HEK293T (cell line): ENCODE results near the gene C22orf15.

Experiments
- FOXK2 ChIP-seq: fragments of 450-650 bp; IDR thresholded peaks from 2 replicates; pipeline ENCODE4 v1.6.1; 2016; ENCODE audit warnings: mild to moderate bottlenecking
- FOXM1 ChIP-seq: fragments of 450-650 bp; IDR thresholded peaks from 2 replicates; pipeline ENCODE4 v1.6.1; 2017; ENCODE audit warnings: mild to moderate bottlenecking, borderline replicate concordance
- SP1 ChIP-seq: fragments of 450-650 bp; IDR thresholded peaks from 2 replicates; pipeline ENCODE4 v1.6.1; 2017
- SUZ12 ChIP-seq: fragments of 450-650 bp; IDR thresholded peaks from 2 replicates; pipeline ENCODE4 v1.6.1; 2016; ENCODE audit warnings: mild to moderate bottlenecking
- ZNF384 ChIP-seq: fragments of 450-650 bp; IDR thresholded peaks from 2 replicates; pipeline ENCODE4 v1.6.1; 2016

GRCh38 chr22:23779731-23780130 lies 16.9 kb downstream of the C22orf15 start:
- TF ChIP-seq SP1: no peak
- no peak for TF ChIP-seq FOXK2
- no peak for TF ChIP-seq SUZ12
- no peak for TF ChIP-seq ZNF384
- TF ChIP-seq FOXM1: no peak
